ENCODE data around the gene MPDZ.

DNA sequence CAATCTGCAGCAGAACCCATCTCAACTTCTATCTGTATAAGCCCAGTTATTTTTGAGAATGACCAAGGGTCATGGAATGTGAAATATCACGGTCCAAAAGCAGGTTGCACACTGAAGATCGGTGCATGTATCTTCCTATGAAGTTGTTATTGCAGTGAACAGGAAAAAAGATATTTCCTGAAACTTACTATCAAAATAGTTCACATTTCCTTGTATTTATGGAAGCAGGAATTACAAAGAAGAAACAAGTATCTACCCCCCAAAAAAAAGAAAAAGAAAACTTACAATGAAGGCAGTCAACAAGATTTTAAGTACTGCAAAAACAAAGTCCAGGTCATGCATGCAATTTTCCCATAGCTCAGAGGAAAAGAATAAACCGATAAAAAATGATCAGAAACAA lies 70.0 kb downstream of the MPDZ start:
- no peak for TF ChIP-seq POLR2A (IDR thresholded peaks at IDR 0.05)
- TF ChIP-seq, protein P1, sequence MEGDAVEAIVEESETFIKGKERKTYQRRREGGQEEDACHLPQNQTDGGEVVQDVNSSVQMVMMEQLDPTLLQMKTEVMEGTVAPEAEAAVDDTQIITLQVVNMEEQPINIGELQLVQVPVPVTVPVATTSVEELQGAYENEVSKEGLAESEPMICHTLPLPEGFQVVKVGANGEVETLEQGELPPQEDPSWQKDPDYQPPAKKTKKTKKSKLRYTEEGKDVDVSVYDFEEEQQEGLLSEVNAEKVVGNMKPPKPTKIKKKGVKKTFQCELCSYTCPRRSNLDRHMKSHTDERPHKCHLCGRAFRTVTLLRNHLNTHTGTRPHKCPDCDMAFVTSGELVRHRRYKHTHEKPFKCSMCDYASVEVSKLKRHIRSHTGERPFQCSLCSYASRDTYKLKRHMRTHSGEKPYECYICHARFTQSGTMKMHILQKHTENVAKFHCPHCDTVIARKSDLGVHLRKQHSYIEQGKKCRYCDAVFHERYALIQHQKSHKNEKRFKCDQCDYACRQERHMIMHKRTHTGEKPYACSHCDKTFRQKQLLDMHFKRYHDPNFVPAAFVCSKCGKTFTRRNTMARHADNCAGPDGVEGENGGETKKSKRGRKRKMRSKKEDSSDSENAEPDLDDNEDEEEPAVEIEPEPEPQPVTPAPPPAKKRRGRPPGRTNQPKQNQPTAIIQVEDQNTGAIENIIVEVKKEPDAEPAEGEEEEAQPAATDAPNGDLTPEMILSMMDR (IDR thresholded peaks at IDR 0.05): no peak
